Left lung (tissue), 10 donors: ENCODE data around the gene MOCS2. TPM values are rescaled to one million over a fixed set of nuclear protein-coding genes. Genes with fewer than 3 reads are reported as not detected.

Source experiments
- ATAC-seq: fragments of 200-7000 bp; cut with Tn5 transposase; one replicate; pipeline ENCODE4 v1.9.1; 2020; ENCODE audit warnings: moderate library complexity
- DNase-seq, 4 donors: peaks; one replicate each; pipeline ENCODE4 v3.0.0-alpha.2; 2013 to 2020
- H3K27ac ChIP-seq, 2 donors: fragments of 200-600 bp; sonication (generic) in 1 of 2; one replicate each; pipeline versions ENCODE4 v1.5.0 to v1.8.0; 2020 to 2021
- H3K27me3 ChIP-seq, 2 donors: fragments of 200-600 bp; sonication (generic) in 1 of 2; one replicate each; pipeline versions ENCODE4 v1.5.0 to v1.8.0; 2020 to 2021
- H3K36me3 ChIP-seq, 2 donors: fragments of 200-600 bp; sonication (generic) in 1 of 2; one replicate each; pipeline versions ENCODE4 v1.5.0 to v1.8.0; 2020 to 2021
- H3K4me1 ChIP-seq, 2 donors: fragments of 200-600 bp; one replicate each; pipeline ENCODE4 v1.8.0; 2021
- H3K4me3 ChIP-seq, 2 donors: fragments of 200-600 bp; sonication (generic) in 1 of 2; one replicate each; pipeline versions ENCODE4 v1.5.0 to v1.8.0; 2020 to 2021; ENCODE audit warnings: mild to moderate bottlenecking in 1 of 2
- H3K9me3 ChIP-seq, 2 donors: fragments of 200-600 bp; sonication (generic) in 1 of 2; one replicate each; pipeline versions ENCODE4 v1.5.0 to v1.8.0; 2020 to 2021
- intact Hi-C, 2 donors: fragments of 100-400 bp; cut with DNase I; formaldehyde crosslinking; loops; one replicate each; pipeline versions ENCODE4 v1.11.2 to v1.14.2; 2022
- polyA plus RNA-seq, 6 donors: library from polyadenylated mRNA; unstranded; fragments of 120-200 nt; gene quantifications; one replicate each; pipeline ENCODE4 v1.2.1, GENCODE V29; 2013; ENCODE audit not compliant: insufficient read length in 6 of 6
- total RNA-seq, 2 donors: library from RNA; stranded (reverse); fragmentation: NEBNext Ultra II Directional; extraction: Animal tissue kit (Norgen Biotek cat#: 25700); gene quantifications; one replicate each; pipeline ENCODE4 v1.2.1, GENCODE V29; 2021
- TF ChIP-seq, protein P1 (sequence below), 2 donors: fragments of 200-600 bp; sonication (generic) in 1 of 2; IDR thresholded peaks; one replicate each; pipeline versions ENCODE4 v1.5.0 to v1.8.0; 2021; ENCODE audit warnings: antibody characterized with exemption in 2 of 2
- donor health status: DM: no; HTN: yes; CAD: no.
- donor health status: DM: no; HTN: no; CAD: no.

MOCS2 gene
- total and polyA plus RNA-seq, 8 donors: 38.8 to 53.8 (median 45.5) TPM

DNA sequence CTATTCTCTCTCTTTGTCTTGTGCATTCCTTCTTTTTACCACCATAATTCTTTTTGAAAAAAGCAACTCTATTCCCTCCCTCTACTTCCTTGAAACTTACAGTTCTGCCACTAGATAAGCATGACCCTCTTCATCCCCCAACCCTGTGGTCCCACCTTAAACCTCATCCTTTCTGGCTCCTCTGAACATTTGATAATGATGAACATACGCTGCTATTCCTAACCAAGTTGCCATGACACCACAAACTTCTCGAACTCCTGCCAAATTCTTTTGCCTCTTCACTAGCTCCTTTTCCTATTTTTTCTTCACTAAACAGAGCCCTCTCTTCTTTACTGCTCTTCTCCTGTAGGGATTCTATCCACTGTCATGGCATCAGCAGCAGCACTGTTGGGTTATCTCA is 57.1 kb downstream of the MOCS2 start:
- H3K4me1 ChIP-seq: no peaks in the 10 kb centered on the region
- H3K27me3 ChIP-seq: no peaks in the 10 kb centered on the region
- ATAC-seq: no peak
- H3K9me3 ChIP-seq: no peaks in the 10 kb centered on the region
- no peak for DNase-seq
- no peak overlapping the region for H3K27ac ChIP-seq
- TF ChIP-seq, protein P1, sequence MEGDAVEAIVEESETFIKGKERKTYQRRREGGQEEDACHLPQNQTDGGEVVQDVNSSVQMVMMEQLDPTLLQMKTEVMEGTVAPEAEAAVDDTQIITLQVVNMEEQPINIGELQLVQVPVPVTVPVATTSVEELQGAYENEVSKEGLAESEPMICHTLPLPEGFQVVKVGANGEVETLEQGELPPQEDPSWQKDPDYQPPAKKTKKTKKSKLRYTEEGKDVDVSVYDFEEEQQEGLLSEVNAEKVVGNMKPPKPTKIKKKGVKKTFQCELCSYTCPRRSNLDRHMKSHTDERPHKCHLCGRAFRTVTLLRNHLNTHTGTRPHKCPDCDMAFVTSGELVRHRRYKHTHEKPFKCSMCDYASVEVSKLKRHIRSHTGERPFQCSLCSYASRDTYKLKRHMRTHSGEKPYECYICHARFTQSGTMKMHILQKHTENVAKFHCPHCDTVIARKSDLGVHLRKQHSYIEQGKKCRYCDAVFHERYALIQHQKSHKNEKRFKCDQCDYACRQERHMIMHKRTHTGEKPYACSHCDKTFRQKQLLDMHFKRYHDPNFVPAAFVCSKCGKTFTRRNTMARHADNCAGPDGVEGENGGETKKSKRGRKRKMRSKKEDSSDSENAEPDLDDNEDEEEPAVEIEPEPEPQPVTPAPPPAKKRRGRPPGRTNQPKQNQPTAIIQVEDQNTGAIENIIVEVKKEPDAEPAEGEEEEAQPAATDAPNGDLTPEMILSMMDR (IDR thresholded peaks at IDR 0.05): no peak
- no peak overlapping the region for H3K4me3 ChIP-seq
- intact Hi-C loops: no loop called here
- peaks cover 0 to 15% of the 10 kb centered on the region in 2 donors for H3K36me3 ChIP-seq

DNA sequence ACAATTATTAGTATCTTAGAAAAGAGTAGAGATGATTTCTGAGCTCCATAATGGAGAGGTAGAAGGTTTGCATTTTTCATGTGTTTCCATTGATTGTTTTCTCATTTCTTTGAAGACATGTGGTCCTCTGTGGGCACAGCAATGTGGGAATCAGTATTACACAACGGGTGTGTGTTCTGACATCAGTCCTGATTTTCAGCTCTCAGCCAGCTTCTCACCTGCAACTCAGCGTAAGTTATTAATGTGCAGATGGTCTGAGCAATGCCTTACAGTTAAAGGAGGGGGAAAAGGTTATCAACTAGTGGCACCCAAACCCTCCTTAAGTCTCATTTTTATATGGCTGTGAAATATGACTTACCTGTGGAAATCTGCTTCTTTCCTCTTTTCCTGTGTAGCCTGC is 61.3 kb downstream of the MOCS2 start:
- H3K4me1 ChIP-seq: peaks cover 0 to 6% of the 10 kb centered on the region in 2 donors
- H3K9me3 ChIP-seq: no peaks in the 10 kb centered on the region
- DNase-seq (no peak), ATAC-seq (no peak)
- H3K4me3 ChIP-seq: no peak overlapping the region
- peaks cover 0 to 12% of the 10 kb centered on the region in 2 donors for H3K36me3 ChIP-seq
- no peaks in the 10 kb centered on the region for H3K27me3 ChIP-seq
- no peak overlapping the region for H3K27ac ChIP-seq
- TF ChIP-seq, protein P1 (IDR thresholded peaks at IDR 0.05): no peak
- intact Hi-C loops: no loop called here

Other genes starting within 250 kb of the MOCS2 start
- 10 to 100 TPM; 32.4 to 44.4 TPM for gene ITGA2, start 120.4 kb downstream of the MOCS2 start, total RNA-seq
- 10 to 100 TPM; 44.0 to 63.0 (median 51.5) TPM for gene ITGA2, start 120.4 kb downstream of the MOCS2 start, polyA plus RNA-seq